SK-N-MC (cell line): ENCODE measurements around the gene TMEM161B.

ENCODE experiments used
- EZH2 ChIP-seq: fragments of 200-600 bp; sonication (generic); IDR thresholded peaks from one replicate; pipeline ENCODE4 v1.6.1; 2017; ENCODE audit warnings: antibody characterized with exemption
- POLR2AphosphoS5 ChIP-seq: IDR thresholded peaks from 2 replicates; pipeline ENCODE4 v1.6.1; 2012; ENCODE audit warnings: mild to moderate bottlenecking, low read depth, low read length, borderline replicate concordance

DNA sequence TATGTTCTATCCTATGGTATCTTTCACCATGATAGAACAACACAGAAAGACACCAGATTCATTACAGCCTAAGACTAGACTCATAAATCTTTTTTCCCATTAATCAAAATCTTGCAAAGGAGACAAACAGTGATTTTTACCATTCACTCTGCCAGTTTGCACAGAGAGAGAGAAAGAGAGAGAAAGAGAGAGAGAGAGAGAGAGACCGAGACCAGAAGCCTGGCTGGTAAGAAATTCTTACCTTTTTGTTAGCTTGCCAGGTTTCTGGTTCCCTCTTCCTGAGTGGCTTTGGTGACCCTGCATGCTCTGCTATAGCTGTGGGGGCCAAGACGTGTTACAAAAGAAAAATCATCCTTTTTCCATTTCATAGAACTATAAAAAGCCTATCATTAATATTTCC lies 18.6 kb downstream of the TMEM161B start:
- no peak for TF ChIP-seq POLR2AphosphoS5
- no peak for TF ChIP-seq EZH2
